ENCODE results near the gene SYTL2.

Gene SYTL2

DNA sequence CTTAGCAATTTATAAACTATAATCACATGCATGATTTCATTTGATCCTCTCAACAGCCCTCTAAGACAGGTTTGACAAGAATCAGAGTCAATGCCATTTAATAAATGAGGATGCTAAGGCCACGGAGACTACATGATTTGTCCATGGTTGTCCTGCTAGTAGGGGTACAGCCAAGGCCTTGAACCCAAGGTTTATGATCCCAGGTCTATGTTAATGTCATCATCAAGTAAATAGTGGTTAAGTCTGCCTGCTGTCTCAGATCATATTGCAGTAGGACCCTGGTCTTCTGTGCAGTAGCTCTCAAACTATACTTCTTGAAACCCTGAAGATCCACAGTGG, 17.7 kb upstream of the SYTL2 start:
- DNase-seq (ENCODE audit: insufficient read length, low spot score) (no peak), FAIRE-seq (no peak)
- TF ChIP-seq POLR2A (IDR thresholded peaks at IDR 0.05; ENCODE audit: low read depth, low read length), result no peak
- no peak for TF ChIP-seq PAX5 (IDR thresholded peaks at IDR 0.05; ENCODE audit: insufficient read depth, low read length, severe bottlenecking)
- TF ChIP-seq TAF1 (IDR thresholded peaks at IDR 0.05; ENCODE audit: low read depth, low read length), result no peak
- TF ChIP-seq POU2F2 (IDR thresholded peaks at IDR 0.05; ENCODE audit: low read depth, low read length), result no peak
- TF ChIP-seq SPI1 (IDR thresholded peaks at IDR 0.05; ENCODE audit: low read depth, low read length), result no peak
- no peak for TF ChIP-seq POLR2AphosphoS5 (IDR thresholded peaks at IDR 0.05; ENCODE audit: low read depth, low read length)

GRCh38 chr11:85827748-85828639, 17.1 kb upstream of the SYTL2 start:
- DNase-seq (ENCODE audit: insufficient read length, low spot score) (no peak), FAIRE-seq (no peak)
- no peak for TF ChIP-seq SPI1 (IDR thresholded peaks at IDR 0.05; ENCODE audit: low read depth, low read length)
- no peak for TF ChIP-seq POU2F2 (IDR thresholded peaks at IDR 0.05; ENCODE audit: low read depth, low read length)
- no peak for TF ChIP-seq TAF1 (IDR thresholded peaks at IDR 0.05; ENCODE audit: low read depth, low read length)
- no peak for TF ChIP-seq POLR2A (IDR thresholded peaks at IDR 0.05; ENCODE audit: low read depth, low read length)
- TF ChIP-seq PAX5 (IDR thresholded peaks at IDR 0.05; ENCODE audit: insufficient read depth, low read length, severe bottlenecking), result no peak
- no peak for TF ChIP-seq POLR2AphosphoS5 (IDR thresholded peaks at IDR 0.05; ENCODE audit: low read depth, low read length)

DNA sequence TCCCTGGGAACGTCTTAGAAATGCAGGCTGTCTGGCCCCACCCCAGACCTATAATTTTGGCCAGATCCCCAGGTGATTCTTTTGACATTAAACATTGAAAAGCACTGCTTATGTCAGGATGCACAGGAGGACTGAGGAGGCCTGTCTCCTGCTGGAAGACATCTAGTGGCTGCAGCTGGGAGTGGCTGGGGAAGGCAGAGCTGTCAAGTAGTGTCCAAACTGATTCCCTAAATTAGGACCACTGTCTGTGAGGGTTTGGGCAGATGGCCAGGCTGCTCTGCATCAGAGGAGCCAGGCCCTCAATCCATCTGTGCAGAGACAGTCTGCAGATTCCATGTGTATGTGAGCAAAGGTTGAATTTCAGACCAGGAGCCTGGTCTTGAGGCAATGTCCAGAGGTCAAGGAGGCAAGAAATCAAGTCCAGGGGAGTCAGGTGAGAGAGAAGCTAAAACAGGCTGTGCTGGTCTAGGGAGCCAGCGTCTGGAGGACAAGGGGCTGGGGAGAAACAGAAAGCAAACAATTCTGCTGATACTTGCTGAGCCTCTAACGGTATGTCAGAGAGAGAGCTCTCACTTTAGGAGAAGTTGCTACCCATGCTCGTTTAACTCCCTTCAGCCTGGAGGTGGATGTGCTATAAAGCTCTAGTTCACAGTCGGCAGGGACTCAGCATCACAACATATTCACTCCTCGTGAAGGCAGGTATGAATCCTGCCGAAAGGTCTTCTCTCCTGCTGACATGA, 15.3 kb upstream of the SYTL2 start:
- DNase-seq (ENCODE audit: insufficient read length, low spot score), result peak; percentile 13
- TF ChIP-seq SPI1 (IDR thresholded peaks at IDR 0.05; ENCODE audit: low read depth, low read length) (no peak), POU2F2 (IDR thresholded peaks at IDR 0.05; ENCODE audit: low read depth, low read length) (no peak), PAX5 (IDR thresholded peaks at IDR 0.05; ENCODE audit: insufficient read depth, low read length, severe bottlenecking) (no peak), POLR2AphosphoS5 (IDR thresholded peaks at IDR 0.05; ENCODE audit: low read depth, low read length) (no peak), POLR2A (IDR thresholded peaks at IDR 0.05; ENCODE audit: low read depth, low read length) (no peak), TAF1 (IDR thresholded peaks at IDR 0.05; ENCODE audit: low read depth, low read length) (no peak)
- FAIRE-seq, result no peak

DNA sequence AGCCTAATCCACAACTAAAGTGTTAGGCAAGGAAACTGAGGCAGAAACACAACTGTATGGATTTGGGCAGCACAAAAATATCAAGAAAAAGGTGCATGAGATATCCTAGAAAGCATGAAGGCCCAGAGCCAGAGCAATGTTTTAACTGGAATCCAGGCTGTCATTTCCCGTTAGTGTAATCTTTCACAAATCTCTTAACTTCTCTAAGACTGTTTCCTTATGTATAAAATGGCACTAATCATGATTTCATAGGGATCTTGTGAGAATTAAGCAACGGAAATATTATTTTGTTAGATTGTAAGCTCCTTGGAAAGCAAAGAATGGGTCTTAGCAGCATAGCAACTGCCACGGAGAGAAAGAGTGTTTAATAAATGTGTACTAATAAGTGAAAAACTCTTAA, 14.7 kb upstream of the SYTL2 start:
- TF ChIP-seq PAX5 (IDR thresholded peaks at IDR 0.05; ENCODE audit: insufficient read depth, low read length, severe bottlenecking) (no peak), POU2F2 (IDR thresholded peaks at IDR 0.05; ENCODE audit: low read depth, low read length) (no peak), TAF1 (IDR thresholded peaks at IDR 0.05; ENCODE audit: low read depth, low read length) (no peak), SPI1 (IDR thresholded peaks at IDR 0.05; ENCODE audit: low read depth, low read length) (no peak), POLR2A (IDR thresholded peaks at IDR 0.05; ENCODE audit: low read depth, low read length) (no peak), POLR2AphosphoS5 (IDR thresholded peaks at IDR 0.05; ENCODE audit: low read depth, low read length) (no peak)
- FAIRE-seq, result no peak
- DNase-seq (ENCODE audit: insufficient read length, low spot score), result no peak

DNA sequence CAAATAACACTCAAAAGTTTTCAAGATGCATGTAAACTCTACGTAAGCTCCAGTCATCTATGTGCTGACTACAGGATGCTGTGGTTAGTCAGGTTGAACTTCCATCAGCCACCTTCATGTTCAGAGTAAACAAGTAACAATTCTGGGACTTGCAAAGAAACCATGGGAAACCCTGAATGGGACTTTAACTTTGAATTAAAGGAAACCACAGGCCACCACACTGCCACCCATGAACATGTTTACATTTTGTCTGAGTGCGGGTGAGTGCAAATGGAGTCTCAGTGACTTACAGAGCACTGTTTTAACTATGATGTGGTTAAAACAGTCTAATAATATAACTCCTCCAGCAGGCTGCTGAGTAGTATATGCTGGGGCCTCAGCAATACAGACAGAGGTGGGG, 12.9 kb upstream of the SYTL2 start:
- TF ChIP-seq POLR2A (IDR thresholded peaks at IDR 0.05; ENCODE audit: low read depth, low read length) (no peak), POU2F2 (IDR thresholded peaks at IDR 0.05; ENCODE audit: low read depth, low read length) (no peak), POLR2AphosphoS5 (IDR thresholded peaks at IDR 0.05; ENCODE audit: low read depth, low read length) (no peak), PAX5 (IDR thresholded peaks at IDR 0.05; ENCODE audit: insufficient read depth, low read length, severe bottlenecking) (no peak), SPI1 (IDR thresholded peaks at IDR 0.05; ENCODE audit: low read depth, low read length) (no peak), TAF1 (IDR thresholded peaks at IDR 0.05; ENCODE audit: low read depth, low read length) (no peak)
- DNase-seq (ENCODE audit: insufficient read length, low spot score) (no peak), FAIRE-seq (no peak)

GRCh38 chr11:85822814-85823213, 11.9 kb upstream of the SYTL2 start:
- FAIRE-seq (no peak), DNase-seq (ENCODE audit: insufficient read length, low spot score) (no peak)
- TF ChIP-seq PAX5 (IDR thresholded peaks at IDR 0.05; ENCODE audit: insufficient read depth, low read length, severe bottlenecking), result no peak
- no peak for TF ChIP-seq SPI1 (IDR thresholded peaks at IDR 0.05; ENCODE audit: low read depth, low read length)
- TF ChIP-seq POLR2AphosphoS5 (IDR thresholded peaks at IDR 0.05; ENCODE audit: low read depth, low read length), result no peak
- no peak for TF ChIP-seq POU2F2 (IDR thresholded peaks at IDR 0.05; ENCODE audit: low read depth, low read length)
- TF ChIP-seq TAF1 (IDR thresholded peaks at IDR 0.05; ENCODE audit: low read depth, low read length), result no peak
- TF ChIP-seq POLR2A (IDR thresholded peaks at IDR 0.05; ENCODE audit: low read depth, low read length), result no peak

DNA sequence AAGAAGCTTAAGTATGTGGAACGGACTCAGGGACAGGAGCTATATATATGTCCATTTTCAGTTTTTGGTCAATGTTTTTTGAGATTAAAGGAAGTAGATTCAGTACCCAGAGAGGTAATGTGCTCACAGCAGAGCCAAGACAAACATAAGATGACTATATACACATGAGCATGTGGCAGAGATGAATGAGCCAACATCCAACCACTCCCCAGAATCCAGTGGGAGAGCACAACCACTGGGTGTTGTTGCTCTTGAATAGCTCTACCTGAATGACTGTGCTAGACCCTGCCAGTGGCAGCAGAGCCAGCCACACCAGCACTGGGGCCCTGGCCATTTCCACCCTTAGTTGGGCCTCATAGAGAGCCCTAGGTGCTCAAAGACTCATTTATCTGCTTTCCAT, 10.7 kb upstream of the SYTL2 start:
- DNase-seq (ENCODE audit: insufficient read length, low spot score) (no peak), FAIRE-seq (no peak)
- TF ChIP-seq POLR2A (IDR thresholded peaks at IDR 0.05; ENCODE audit: low read depth, low read length) (no peak), PAX5 (IDR thresholded peaks at IDR 0.05; ENCODE audit: insufficient read depth, low read length, severe bottlenecking) (no peak), SPI1 (IDR thresholded peaks at IDR 0.05; ENCODE audit: low read depth, low read length) (no peak), TAF1 (IDR thresholded peaks at IDR 0.05; ENCODE audit: low read depth, low read length) (no peak), POU2F2 (IDR thresholded peaks at IDR 0.05; ENCODE audit: low read depth, low read length) (no peak), POLR2AphosphoS5 (IDR thresholded peaks at IDR 0.05; ENCODE audit: low read depth, low read length) (no peak)

DNA sequence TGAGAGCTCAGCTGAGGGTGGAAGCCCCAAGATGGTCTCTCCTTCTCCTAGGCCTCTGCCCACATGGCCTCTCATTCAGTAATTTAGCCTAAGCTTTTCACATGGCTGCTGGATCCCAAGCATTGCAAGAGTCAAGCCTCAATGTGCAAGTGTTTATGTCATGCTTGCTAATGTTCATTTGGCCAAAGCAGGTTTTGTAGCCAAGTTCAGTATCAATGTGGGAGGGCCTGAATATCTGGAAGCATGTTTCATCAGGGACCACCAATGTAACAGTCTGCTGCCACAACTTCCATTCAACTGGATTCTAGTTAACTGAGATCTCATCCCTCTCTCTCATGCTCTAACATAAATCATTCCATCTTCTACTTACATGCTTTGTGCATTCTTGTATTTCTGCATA, 8.5 kb upstream of the SYTL2 start:
- DNase-seq (ENCODE audit: insufficient read length, low spot score), result no peak
- no peak for FAIRE-seq

More for the DNA sequence above, 8.5 kb upstream of the SYTL2 start:
- no peak for TF ChIP-seq TAF1 (IDR thresholded peaks at IDR 0.05; ENCODE audit: low read depth, low read length)
- TF ChIP-seq POU2F2 (IDR thresholded peaks at IDR 0.05; ENCODE audit: low read depth, low read length), result no peak
- TF ChIP-seq SPI1 (IDR thresholded peaks at IDR 0.05; ENCODE audit: low read depth, low read length), result no peak
- no peak for TF ChIP-seq PAX5 (IDR thresholded peaks at IDR 0.05; ENCODE audit: insufficient read depth, low read length, severe bottlenecking)
- TF ChIP-seq POLR2A (IDR thresholded peaks at IDR 0.05; ENCODE audit: low read depth, low read length), result no peak
- no peak for TF ChIP-seq POLR2AphosphoS5 (IDR thresholded peaks at IDR 0.05; ENCODE audit: low read depth, low read length)

Data from GM12891 (cell line).